ENCODE data around the gene LARGE1.

DNA sequence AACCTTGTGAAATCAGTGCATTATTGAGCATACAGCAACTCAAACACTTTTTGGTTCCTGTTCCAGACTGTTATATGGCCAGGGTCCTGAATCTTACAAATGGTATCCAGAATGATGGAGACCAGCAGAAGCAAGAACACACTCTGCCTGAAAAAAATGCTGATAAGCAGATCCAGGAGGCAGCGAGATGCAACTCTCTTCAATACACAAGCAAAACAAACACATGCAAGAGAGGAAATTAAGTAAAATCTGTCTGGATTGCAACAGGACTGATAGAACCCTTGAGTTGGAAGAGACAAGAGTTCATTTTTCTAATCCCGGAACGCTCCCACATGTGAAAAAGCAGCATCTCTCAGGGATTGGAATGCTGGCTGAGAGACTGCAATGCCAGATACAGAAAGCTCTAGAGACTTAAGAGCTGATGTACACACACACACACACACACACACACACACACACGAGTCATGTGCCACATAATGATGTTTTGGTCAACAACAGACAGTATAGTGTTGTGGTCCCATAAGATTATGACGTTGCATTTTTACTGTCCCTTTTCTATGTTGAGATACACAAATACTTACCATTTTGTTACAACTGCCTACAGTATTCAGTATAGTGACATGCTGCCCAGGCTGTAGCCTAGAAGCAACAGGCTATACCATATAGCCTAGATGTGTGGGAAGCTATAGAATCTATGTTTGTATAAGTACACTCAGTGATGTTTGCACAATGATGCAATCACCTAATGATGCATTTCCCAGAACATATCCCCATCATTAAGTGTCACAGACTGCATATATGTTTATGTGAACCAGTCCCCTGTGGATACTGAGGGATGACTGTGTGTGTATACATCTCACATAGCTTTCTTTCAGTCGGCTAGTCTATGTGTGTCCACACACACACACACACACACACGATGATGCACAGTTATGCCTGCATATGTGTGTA lies 406.6 kb downstream of the LARGE1 start:
- no peak for TF ChIP-seq EZH2 (IDR thresholded peaks at IDR 0.05; ENCODE audit: borderline replicate concordance, low read depth, low read length, severe bottlenecking)
- TF ChIP-seq, protein P1, sequence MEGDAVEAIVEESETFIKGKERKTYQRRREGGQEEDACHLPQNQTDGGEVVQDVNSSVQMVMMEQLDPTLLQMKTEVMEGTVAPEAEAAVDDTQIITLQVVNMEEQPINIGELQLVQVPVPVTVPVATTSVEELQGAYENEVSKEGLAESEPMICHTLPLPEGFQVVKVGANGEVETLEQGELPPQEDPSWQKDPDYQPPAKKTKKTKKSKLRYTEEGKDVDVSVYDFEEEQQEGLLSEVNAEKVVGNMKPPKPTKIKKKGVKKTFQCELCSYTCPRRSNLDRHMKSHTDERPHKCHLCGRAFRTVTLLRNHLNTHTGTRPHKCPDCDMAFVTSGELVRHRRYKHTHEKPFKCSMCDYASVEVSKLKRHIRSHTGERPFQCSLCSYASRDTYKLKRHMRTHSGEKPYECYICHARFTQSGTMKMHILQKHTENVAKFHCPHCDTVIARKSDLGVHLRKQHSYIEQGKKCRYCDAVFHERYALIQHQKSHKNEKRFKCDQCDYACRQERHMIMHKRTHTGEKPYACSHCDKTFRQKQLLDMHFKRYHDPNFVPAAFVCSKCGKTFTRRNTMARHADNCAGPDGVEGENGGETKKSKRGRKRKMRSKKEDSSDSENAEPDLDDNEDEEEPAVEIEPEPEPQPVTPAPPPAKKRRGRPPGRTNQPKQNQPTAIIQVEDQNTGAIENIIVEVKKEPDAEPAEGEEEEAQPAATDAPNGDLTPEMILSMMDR (IDR thresholded peaks at IDR 0.05; ENCODE audit: borderline replicate concordance, extremely low read depth, low read length, poor library complexity, severe bottlenecking), result no peak

Measured in DND-41 (cell line).